ENCODE measurements around the gene FOXP1.

GRCh38 chr3:71285086-71285485, 298.4 kb downstream of the FOXP1 start:
- no peak for TF ChIP-seq HDAC2 (IDR thresholded peaks at IDR 0.05)
- no peak for TF ChIP-seq ZNF395 (CRISPR knock-in tag; IDR thresholded peaks at IDR 0.05)
- TF ChIP-seq ATF2 (CRISPR knock-in tag; IDR thresholded peaks at IDR 0.05): no peak
- no peak for TF ChIP-seq SRSF3 (IDR thresholded peaks at IDR 0.05; ENCODE audit: insufficient read depth, low read length)
- no peak for TF ChIP-seq ZNF740 (CRISPR knock-in tag; IDR thresholded peaks at IDR 0.05)
- TF ChIP-seq ZNF740 (tag; IDR thresholded peaks at IDR 0.05): no peak
- no peak for TF ChIP-seq EP300 (IDR thresholded peaks at IDR 0.05; ENCODE audit: low read length)
- TF ChIP-seq RAD21 (CRISPR knock-in tag; conservative IDR thresholded peaks at IDR 0.05 in 1 of 2, IDR thresholded peaks at IDR 0.05 in 1 of 2): no peak
- TF ChIP-seq ZNF232 (CRISPR knock-in tag; IDR thresholded peaks at IDR 0.05): no peak
- no peak for TF ChIP-seq ELF4 (CRISPR knock-in tag; IDR thresholded peaks at IDR 0.05)
- no peak for TF ChIP-seq MAX (CRISPR knock-in tag; IDR thresholded peaks at IDR 0.05)
- no peak for TF ChIP-seq SIN3A (IDR thresholded peaks at IDR 0.05; ENCODE audit: borderline replicate concordance in 2 of 2, control insufficient read depth in 1 of 2, low read depth in 2 of 2, low read length in 2 of 2)
